HFFc6 (cell line): ENCODE data around the gene ZNF74. TPM values are rescaled to one million over a fixed set of nuclear protein-coding genes. Genes with fewer than 3 reads are reported as not detected.
A peak's percentile ranks its signal among the peaks of the same experiment; 100 is the strongest.

Source experiments
- DNase-seq: peaks from one replicate; pipeline ENCODE4 v3.0.0-alpha.2; 2018
- H3K27ac Mint-ChIP-seq: 2 replicates; pipeline ENCODE4 v1.8.0; 2020; ENCODE audit warnings: mild to moderate bottlenecking, mixed read lengths
- H3K27me3 Mint-ChIP-seq: 2 replicates; pipeline ENCODE4 v1.8.0; 2021; ENCODE audit warnings: mild to moderate bottlenecking, moderate library complexity, mixed read lengths; ENCODE audit not compliant: insufficient read depth
- H3K36me3 Mint-ChIP-seq: 2 replicates; pipeline ENCODE4 v1.8.0; 2021; ENCODE audit warnings: low read depth, mixed read lengths
- H3K4me1 Mint-ChIP-seq: 2 replicates; pipeline ENCODE4 v1.8.0; 2020; ENCODE audit warnings: low read depth, mixed read lengths
- H3K4me3 Mint-ChIP-seq: 2 replicates; pipeline ENCODE4 v1.8.0; 2020; ENCODE audit warnings: mild to moderate bottlenecking, moderate library complexity, mixed read lengths
- H3K9me3 Mint-ChIP-seq: 2 replicates; pipeline ENCODE4 v1.8.0; 2020; ENCODE audit warnings: mild to moderate bottlenecking, mixed read lengths
- total RNA-seq, 6 experiments: library from RNA; stranded (reverse); fragmentation: NEBNext Ultra II Directional; extraction: Animal tissue kit (Norgen Biotek cat#: 25700); gene quantifications; 2 replicates in 1 of 6; 3 replicates in 5 of 6; pipeline ENCODE4 v1.2.3, GENCODE V29; 2021
- TF ChIP-seq, protein P1 (sequence below): fragments of 200-600 bp; sonication (generic); IDR thresholded peaks from 2 replicates; pipeline ENCODE4 v1.5.0; 2021; ENCODE audit warnings: antibody characterized with exemption, mild to moderate bottlenecking

ZNF74 gene
- total RNA-seq, 6 experiments from 2014 or later: 5.1 to 8.1 (median 6.2) TPM

- no peak for DNase-seq
- H3K4me3 Mint-ChIP-seq: no peak overlapping the region; the same call in 1 of the 2 replicates
- TF ChIP-seq, protein P1, sequence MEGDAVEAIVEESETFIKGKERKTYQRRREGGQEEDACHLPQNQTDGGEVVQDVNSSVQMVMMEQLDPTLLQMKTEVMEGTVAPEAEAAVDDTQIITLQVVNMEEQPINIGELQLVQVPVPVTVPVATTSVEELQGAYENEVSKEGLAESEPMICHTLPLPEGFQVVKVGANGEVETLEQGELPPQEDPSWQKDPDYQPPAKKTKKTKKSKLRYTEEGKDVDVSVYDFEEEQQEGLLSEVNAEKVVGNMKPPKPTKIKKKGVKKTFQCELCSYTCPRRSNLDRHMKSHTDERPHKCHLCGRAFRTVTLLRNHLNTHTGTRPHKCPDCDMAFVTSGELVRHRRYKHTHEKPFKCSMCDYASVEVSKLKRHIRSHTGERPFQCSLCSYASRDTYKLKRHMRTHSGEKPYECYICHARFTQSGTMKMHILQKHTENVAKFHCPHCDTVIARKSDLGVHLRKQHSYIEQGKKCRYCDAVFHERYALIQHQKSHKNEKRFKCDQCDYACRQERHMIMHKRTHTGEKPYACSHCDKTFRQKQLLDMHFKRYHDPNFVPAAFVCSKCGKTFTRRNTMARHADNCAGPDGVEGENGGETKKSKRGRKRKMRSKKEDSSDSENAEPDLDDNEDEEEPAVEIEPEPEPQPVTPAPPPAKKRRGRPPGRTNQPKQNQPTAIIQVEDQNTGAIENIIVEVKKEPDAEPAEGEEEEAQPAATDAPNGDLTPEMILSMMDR: no peak
- no peak overlapping the region for H3K27ac Mint-ChIP-seq
- peaks cover 31% of the 10 kb centered on the region for H3K4me1 Mint-ChIP-seq
- peaks cover 9% of the 10 kb centered on the region; the same call in 1 of the 2 replicates for H3K36me3 Mint-ChIP-seq
- peaks cover 12% of the 10 kb centered on the region for H3K27me3 Mint-ChIP-seq
- no peaks in the 10 kb centered on the region for H3K9me3 Mint-ChIP-seq
These were observed 39.8 kb downstream of the ZNF74 start for GRCh38 chr22:20433686-20434241.

DNA sequence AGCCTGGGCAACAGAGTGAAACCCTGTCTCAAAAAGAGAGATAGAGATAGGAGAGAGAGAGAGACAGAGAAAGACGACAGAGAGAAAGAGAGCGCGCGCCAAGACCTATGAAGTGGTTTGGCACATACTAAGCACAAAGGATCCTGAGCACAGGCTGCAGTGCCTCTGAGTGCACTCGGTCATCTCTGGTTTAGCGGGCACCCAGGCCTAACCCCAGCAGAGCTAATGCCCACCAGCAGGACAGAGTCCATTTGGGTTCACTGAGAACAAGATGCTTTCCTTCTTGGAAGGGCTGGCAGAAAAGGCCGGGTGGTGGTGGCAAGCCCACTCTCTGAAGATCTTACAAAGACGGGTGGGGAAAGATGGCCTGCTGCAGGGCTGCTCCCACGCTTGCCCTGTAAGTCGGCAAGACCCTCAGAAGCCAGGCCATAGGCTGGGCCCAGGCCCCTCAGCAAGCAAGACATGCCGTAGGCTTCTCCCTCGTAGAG, 40.4 kb downstream of the ZNF74 start:
- Mint-ChIP-seq H3K4me1 (peaks cover 36% of the 10 kb centered on the region), H3K27me3 (peaks cover 12% of the 10 kb centered on the region), H3K36me3 (peaks cover 9% of the 10 kb centered on the region; the same call in 1 of the 2 replicates), H3K27ac (0 out of 2 replicates have a peak overlapping the region, but pooled peaks have one; percentile 51), H3K9me3 (no peaks in the 10 kb centered on the region), H3K4me3 (no peak overlapping the region; the same call in 1 of the 2 replicates)
- no peak for DNase-seq
- TF ChIP-seq, protein P1: no peak

- peaks cover 9% of the 10 kb centered on the region; the same call in 1 of the 2 replicates for H3K36me3 Mint-ChIP-seq
- H3K4me3 Mint-ChIP-seq: peak overlapping the region; percentile 84
- no peaks in the 10 kb centered on the region for H3K9me3 Mint-ChIP-seq
- H3K4me1 Mint-ChIP-seq: peaks cover 41% of the 10 kb centered on the region
- H3K27ac Mint-ChIP-seq: peak overlapping the region; percentile 51; the same call in 1 of the 2 replicates
- DNase-seq: no peak
- H3K27me3 Mint-ChIP-seq: peaks cover 12% of the 10 kb centered on the region
- TF ChIP-seq, protein P1: no peak
These were observed 40.8 kb downstream of the ZNF74 start for GRCh38 chr22:20434773-20435172.

- peak overlapping the region; percentile 51 for H3K27ac Mint-ChIP-seq
- peak overlapping the region; percentile 84 for H3K4me3 Mint-ChIP-seq
- TF ChIP-seq, protein P1: no peak
- peaks cover 12% of the 10 kb centered on the region for H3K27me3 Mint-ChIP-seq
- peaks cover 41% of the 10 kb centered on the region for H3K4me1 Mint-ChIP-seq
- H3K9me3 Mint-ChIP-seq: no peaks in the 10 kb centered on the region
- no peak for DNase-seq
- H3K36me3 Mint-ChIP-seq: peaks cover 9% of the 10 kb centered on the region; the same call in 1 of the 2 replicates
These were observed 41.7 kb downstream of the ZNF74 start for GRCh38 chr22:20435436-20436306.

- H3K27me3 Mint-ChIP-seq: peaks cover 12% of the 10 kb centered on the region
- no peaks in the 10 kb centered on the region for H3K9me3 Mint-ChIP-seq
- peaks cover 41% of the 10 kb centered on the region for H3K4me1 Mint-ChIP-seq
- H3K27ac Mint-ChIP-seq: peak overlapping the region; percentile 87
- no peak for DNase-seq
- H3K4me3 Mint-ChIP-seq: peak overlapping the region; percentile 99
- H3K36me3 Mint-ChIP-seq: peaks cover 9% of the 10 kb centered on the region; the same call in 1 of the 2 replicates
- TF ChIP-seq, protein P1: 0 out of 2 replicates have a peak, but pooled peaks have one; percentile 11
These were observed 42.4 kb downstream of the ZNF74 start for GRCh38 chr22:20436307-20436767.
